Measurements from ENCODE around the gene PIK3C3. TPM values are rescaled to one million over a fixed set of nuclear protein-coding genes. Genes with fewer than 3 reads are reported as not detected.
"Not testable (repeated sequence)": the region's sequence is repeated elsewhere in the genome, so short reads cannot be mapped to it uniquely, and the experiment has no call there.

The PIK3C3 gene
- total and polyA plus RNA-seq, 2 experiments from 2014 or later, result 24.9 to 54.7 TPM

GRCh38 chr18:42004653-42005052 lies 49.6 kb downstream of the PIK3C3 start:
- Histone ChIP-seq H3K4me3 (no peak overlapping the region), H3K27ac (no peak overlapping the region), H3K9me3 (ENCODE audit: low read depth) (no peaks in the 10 kb centered on the region), H3K27me3 (no peaks in the 10 kb centered on the region), H3K36me3 (replicated peaks; ENCODE audit: insufficient read depth, low read depth) (no peaks in the 10 kb centered on the region), H2AFZ (no peak overlapping the region), H3K9me2 (replicated peaks; ENCODE audit: insufficient read depth) (no peaks in the 10 kb centered on the region), H3K4me2 (no peak overlapping the region), H3K79me2 (no peaks in the 10 kb centered on the region), H3K4me1 (ENCODE audit: insufficient read depth) (no peaks in the 10 kb centered on the region), H4K20me1 (ENCODE audit: insufficient read depth, poor library complexity, severe bottlenecking) (no peaks in the 10 kb centered on the region)
- WGBS (ENCODE audit: low lambda C conversion rate, missing lambda C conversion rate), result 100% methylated on average over 2 of the region's 2 CpGs
- DNase-seq (ENCODE audit: low spot score), result no peak
- no peak for TF ChIP-seq EZH2phosphoT487 (IDR thresholded peaks at IDR 0.05; ENCODE audit: low read depth, severe bottlenecking, unreplicated experiment)
- no peak for TF ChIP-seq EZH2 (IDR thresholded peaks at IDR 0.05; ENCODE audit: borderline replicate concordance)
- TF ChIP-seq CTCF (IDR thresholded peaks at IDR 0.05; ENCODE audit: poor library complexity), result no peak

- no peak overlapping the region for H3K4me3 ChIP-seq
- TF ChIP-seq EZH2phosphoT487 (IDR thresholded peaks at IDR 0.05; ENCODE audit: low read depth, severe bottlenecking, unreplicated experiment) (no peak), CTCF (IDR thresholded peaks at IDR 0.05; ENCODE audit: poor library complexity) (no peak), EZH2 (IDR thresholded peaks at IDR 0.05; ENCODE audit: borderline replicate concordance) (no peak)
- H3K36me3 ChIP-seq (replicated peaks; ENCODE audit: insufficient read depth, low read depth), result no peaks in the 10 kb centered on the region
- H3K27me3 ChIP-seq, result no peaks in the 10 kb centered on the region
- no peaks in the 10 kb centered on the region for H3K79me2 ChIP-seq
- H2AFZ ChIP-seq, result no peak overlapping the region
- no peaks in the 10 kb centered on the region for H3K9me3 ChIP-seq (ENCODE audit: low read depth)
- no peak overlapping the region for H3K27ac ChIP-seq
- no peak for DNase-seq (ENCODE audit: low spot score)
- no peaks in the 10 kb centered on the region for H3K9me2 ChIP-seq (replicated peaks; ENCODE audit: insufficient read depth)
- H4K20me1 ChIP-seq (ENCODE audit: insufficient read depth, poor library complexity, severe bottlenecking), result no peaks in the 10 kb centered on the region
- H3K4me1 ChIP-seq (ENCODE audit: insufficient read depth), result no peaks in the 10 kb centered on the region
- no peak overlapping the region for H3K4me2 ChIP-seq
These were observed 50.7 kb downstream of the PIK3C3 start for GRCh38 chr18:42005782-42006181.

GRCh38 chr18:42009457-42009856 lies 54.4 kb downstream of the PIK3C3 start:
- not testable (repeated sequence) for H4K20me1 ChIP-seq (ENCODE audit: insufficient read depth, poor library complexity, severe bottlenecking); H3K4me3 ChIP-seq; H3K79me2 ChIP-seq; H3K4me1 ChIP-seq (ENCODE audit: insufficient read depth); H3K9me3 ChIP-seq (ENCODE audit: low read depth); H3K4me2 ChIP-seq; H2AFZ ChIP-seq; DNase-seq (ENCODE audit: low spot score); H3K27ac ChIP-seq; H3K27me3 ChIP-seq; H3K9me2 ChIP-seq (replicated peaks; ENCODE audit: insufficient read depth); H3K36me3 ChIP-seq (replicated peaks; ENCODE audit: insufficient read depth, low read depth)

GRCh38 chr18:42011053-42011452 lies 56.0 kb downstream of the PIK3C3 start:
- H3K4me2 ChIP-seq, result no peak overlapping the region
- DNase-seq (ENCODE audit: low spot score), result no peak
- H2AFZ ChIP-seq, result no peak overlapping the region
- H4K20me1 ChIP-seq (ENCODE audit: insufficient read depth, poor library complexity, severe bottlenecking), result no peaks in the 10 kb centered on the region
- H3K9me3 ChIP-seq (ENCODE audit: low read depth), result no peaks in the 10 kb centered on the region
- H3K36me3 ChIP-seq (replicated peaks; ENCODE audit: insufficient read depth, low read depth), result no peaks in the 10 kb centered on the region
- WGBS (ENCODE audit: low lambda C conversion rate, missing lambda C conversion rate), result 98% methylated on average over 4 of the region's 4 CpGs
- no peaks in the 10 kb centered on the region for H3K9me2 ChIP-seq (replicated peaks; ENCODE audit: insufficient read depth)
- no peaks in the 10 kb centered on the region for H3K27me3 ChIP-seq
- H3K4me3 ChIP-seq, result no peak overlapping the region
- H3K4me1 ChIP-seq (ENCODE audit: insufficient read depth), result no peaks in the 10 kb centered on the region
- H3K79me2 ChIP-seq, result no peaks in the 10 kb centered on the region
- no peak for TF ChIP-seq EZH2 (IDR thresholded peaks at IDR 0.05; ENCODE audit: borderline replicate concordance)
- no peak for TF ChIP-seq EZH2phosphoT487 (IDR thresholded peaks at IDR 0.05; ENCODE audit: low read depth, severe bottlenecking, unreplicated experiment)
- no peak for TF ChIP-seq CTCF (IDR thresholded peaks at IDR 0.05; ENCODE audit: poor library complexity)
- no peak overlapping the region for H3K27ac ChIP-seq
